WERI-Rb-1 (cell line): ENCODE results near the gene PSMB8.
"Not testable (repeated sequence)": the region's sequence is repeated elsewhere in the genome, so short reads cannot be mapped to it uniquely, and the experiment has no call there.

Source experiments
- DNase-seq: peaks from one replicate; pipeline ENCODE4 v3.0.0-alpha.2; 2020
- H3K27ac ChIP-seq: fragments of 250-450 bp; sonication (Bioruptor Pico); 2 replicates; pipeline ENCODE4 v1.5.1; 2020; ENCODE audit warnings: mild to moderate bottlenecking, moderate library complexity
- H3K27me3 ChIP-seq: fragments of 250-450 bp; sonication (Bioruptor Pico); 2 replicates; pipeline ENCODE4 v1.5.1; 2021; ENCODE audit warnings: mild to moderate bottlenecking, low read depth, moderate library complexity; ENCODE audit not compliant: insufficient read depth, severe bottlenecking
- H3K36me3 ChIP-seq: fragments of 250-450 bp; sonication (Bioruptor Pico); 2 replicates; pipeline ENCODE4 v1.5.1; 2020; ENCODE audit warnings: mild to moderate bottlenecking, moderate library complexity
- H3K4me3 ChIP-seq: 2 replicates; pipeline ENCODE4 v1.5.1; 2011; ENCODE audit warnings: low read depth, mild to moderate bottlenecking, control low read depth, low read length
- H3K9me3 ChIP-seq: fragments of 250-450 bp; sonication (Bioruptor Pico); 2 replicates; pipeline ENCODE4 v1.5.1; 2021; ENCODE audit warnings: mild to moderate bottlenecking, moderate library complexity; ENCODE audit not compliant: severe bottlenecking
- CTCF ChIP-seq: IDR thresholded peaks from 2 replicates; pipeline ENCODE4 v1.5.1; 2011; ENCODE audit warnings: low read depth, mild to moderate bottlenecking, control low read depth, inconsistent platforms, low read length

PSMB8 gene

DNA sequence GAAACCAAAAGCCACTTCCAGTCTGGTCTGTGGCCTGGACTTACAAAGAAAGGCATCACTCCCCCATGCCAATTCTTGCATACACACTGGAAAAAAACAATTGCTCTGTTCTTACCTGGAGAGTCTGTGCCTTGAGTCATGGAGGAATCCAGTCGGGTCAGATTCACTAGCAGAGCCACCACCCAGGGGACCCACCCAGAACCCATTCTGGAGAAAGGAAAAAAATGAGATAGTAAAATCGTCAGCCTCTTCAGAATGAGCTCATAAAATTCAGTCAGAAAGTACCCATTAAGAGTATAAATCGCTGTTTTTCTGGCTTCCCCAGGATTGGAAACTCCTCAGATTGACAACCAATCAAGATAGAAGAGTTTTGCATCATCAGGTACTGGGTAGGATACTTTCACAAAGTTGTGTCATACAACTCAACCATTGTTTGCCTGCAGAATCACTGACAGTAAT is 27.1 kb downstream of the PSMB8 start, which contains the start of gene HLA-DOB:
Gene HLA-DOB (minus strand): TSS at position 257 of the 459 bp plus-strand sequence. CDS start 51 bp downstream, at position 206.
- Histone ChIP-seq H3K36me3 (no peaks in the 10 kb centered on the region), H3K4me3 (no peak within 1 kb of the TSS), H3K27ac (no peak within 1 kb of the TSS), H3K27me3 (no peaks in the 10 kb centered on the region), H3K9me3 (no peaks in the 10 kb centered on the region)
- TF ChIP-seq CTCF = no peak
- no peak for DNase-seq

DNA sequence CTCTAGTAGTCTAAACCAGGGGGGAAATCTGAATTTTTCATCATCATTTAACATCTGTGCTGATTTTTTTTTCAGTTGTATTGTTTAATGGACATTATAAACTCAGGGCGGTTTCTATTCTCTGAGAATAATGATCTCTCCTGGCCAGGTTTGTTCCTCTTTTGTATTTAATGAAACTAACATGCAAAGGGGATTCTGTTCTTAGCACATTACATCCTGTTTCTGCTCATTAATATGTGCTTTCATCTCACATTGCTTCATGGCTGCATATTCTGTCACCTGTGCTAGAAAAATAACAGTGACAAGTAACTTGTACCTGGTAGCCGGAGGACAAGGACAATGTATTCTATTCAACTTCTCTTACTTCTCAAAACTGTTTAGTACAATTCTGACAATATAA is 27.9 kb downstream of the PSMB8 start:
- Histone ChIP-seq H3K36me3 (no peaks in the 10 kb centered on the region), H3K27me3 (no peaks in the 10 kb centered on the region), H3K27ac (no peak overlapping the region), H3K4me3 (no peak overlapping the region), H3K9me3 (no peaks in the 10 kb centered on the region)
- DNase-seq = no peak
- no peak for TF ChIP-seq CTCF

DNA sequence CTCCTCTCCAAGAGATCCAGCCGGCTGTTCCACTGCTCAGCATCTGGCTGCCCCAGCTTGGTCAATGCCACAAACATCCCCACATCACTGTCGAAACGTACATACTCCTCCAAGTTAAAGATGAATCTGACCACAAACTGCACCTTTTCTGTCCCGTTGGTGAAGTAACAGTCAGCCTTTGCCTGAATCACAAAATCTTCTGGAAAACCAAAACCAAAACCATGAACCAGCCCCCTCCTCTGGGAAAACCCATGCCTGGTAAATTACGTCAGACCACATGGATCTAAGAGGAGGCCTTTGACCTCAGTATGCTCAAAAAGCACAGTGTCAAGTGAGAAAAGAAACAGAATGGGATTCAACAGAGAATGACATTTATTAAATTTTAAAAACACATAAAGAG is 28.7 kb downstream of the PSMB8 start:
- no peak overlapping the region for H3K27ac ChIP-seq
- DNase-seq = no peak
- H3K36me3 ChIP-seq = no peaks in the 10 kb centered on the region
- H3K9me3 ChIP-seq = no peaks in the 10 kb centered on the region
- no peaks in the 10 kb centered on the region for H3K27me3 ChIP-seq
- no peak for TF ChIP-seq CTCF
- no peak overlapping the region for H3K4me3 ChIP-seq

DNA sequence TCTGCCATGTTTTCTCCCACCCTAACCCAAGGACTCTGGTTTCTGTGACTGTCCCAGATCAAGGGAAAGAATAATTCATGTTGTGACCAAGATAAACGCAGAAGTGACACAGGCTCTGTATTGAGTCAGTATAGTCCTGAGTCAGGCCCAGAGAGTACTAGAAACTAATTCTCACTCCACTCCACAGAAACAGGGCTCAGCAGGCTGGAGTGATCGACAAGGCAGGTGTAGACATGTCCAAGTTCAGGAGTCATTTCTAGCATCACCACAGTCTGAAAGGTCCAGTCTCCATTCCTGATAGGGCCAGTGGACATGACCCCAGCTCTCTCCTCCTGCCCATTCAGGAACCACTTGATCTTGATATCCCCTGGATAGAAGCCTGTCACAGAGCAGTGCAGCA is 29.7 kb downstream of the PSMB8 start:
- Histone ChIP-seq H3K4me3 (no peak overlapping the region), H3K27ac (no peak overlapping the region), H3K9me3 (no peaks in the 10 kb centered on the region), H3K27me3 (no peaks in the 10 kb centered on the region), H3K36me3 (no peaks in the 10 kb centered on the region)
- no peak for DNase-seq
- TF ChIP-seq CTCF = no peak

DNA sequence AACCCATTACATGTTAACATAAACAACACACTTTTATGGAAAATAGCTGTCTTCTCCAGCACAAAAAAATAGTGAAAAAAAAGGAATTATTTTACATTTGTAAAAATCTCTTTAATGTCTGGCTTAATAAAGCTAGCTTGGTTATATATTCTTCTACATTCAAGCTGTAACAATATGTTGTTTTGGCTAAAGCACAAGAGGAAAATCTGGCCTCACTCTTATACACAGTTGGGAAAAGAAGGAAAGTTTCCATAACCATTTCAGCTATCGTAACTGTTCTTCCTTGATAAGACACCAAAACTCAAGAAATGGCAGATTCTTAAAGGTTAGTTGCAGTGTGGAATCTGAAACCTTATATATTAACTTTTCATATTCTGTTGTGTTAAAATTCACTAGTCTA is 34.7 kb downstream of the PSMB8 start:
- Histone ChIP-seq H3K27ac (no peak overlapping the region), H3K9me3 (no peaks in the 10 kb centered on the region), H3K27me3 (peaks cover 23% of the 10 kb centered on the region), H3K36me3 (no peaks in the 10 kb centered on the region), H3K4me3 (no peak overlapping the region)
- DNase-seq = no peak
- no peak for TF ChIP-seq CTCF

GRCh38 chr6:32807020-32807580 is 36.7 kb downstream of the PSMB8 start:
- DNase-seq = no peak
- no peaks in the 10 kb centered on the region for H3K36me3 ChIP-seq
- H3K4me3 ChIP-seq = no peak overlapping the region
- peaks cover 39% of the 10 kb centered on the region for H3K27me3 ChIP-seq
- H3K27ac ChIP-seq = no peak overlapping the region
- TF ChIP-seq CTCF = peak; percentile 55
- no peaks in the 10 kb centered on the region for H3K9me3 ChIP-seq

GRCh38 chr6:32805404-32805803 is 38.4 kb downstream of the PSMB8 start:
- H3K9me3 ChIP-seq, H3K36me3 ChIP-seq, H3K4me3 ChIP-seq, H3K27ac ChIP-seq, DNase-seq: not testable (repeated sequence)
- peaks cover 41% of the 10 kb centered on the region for H3K27me3 ChIP-seq
